ENCODE data around the gene IGF1R.

DNA sequence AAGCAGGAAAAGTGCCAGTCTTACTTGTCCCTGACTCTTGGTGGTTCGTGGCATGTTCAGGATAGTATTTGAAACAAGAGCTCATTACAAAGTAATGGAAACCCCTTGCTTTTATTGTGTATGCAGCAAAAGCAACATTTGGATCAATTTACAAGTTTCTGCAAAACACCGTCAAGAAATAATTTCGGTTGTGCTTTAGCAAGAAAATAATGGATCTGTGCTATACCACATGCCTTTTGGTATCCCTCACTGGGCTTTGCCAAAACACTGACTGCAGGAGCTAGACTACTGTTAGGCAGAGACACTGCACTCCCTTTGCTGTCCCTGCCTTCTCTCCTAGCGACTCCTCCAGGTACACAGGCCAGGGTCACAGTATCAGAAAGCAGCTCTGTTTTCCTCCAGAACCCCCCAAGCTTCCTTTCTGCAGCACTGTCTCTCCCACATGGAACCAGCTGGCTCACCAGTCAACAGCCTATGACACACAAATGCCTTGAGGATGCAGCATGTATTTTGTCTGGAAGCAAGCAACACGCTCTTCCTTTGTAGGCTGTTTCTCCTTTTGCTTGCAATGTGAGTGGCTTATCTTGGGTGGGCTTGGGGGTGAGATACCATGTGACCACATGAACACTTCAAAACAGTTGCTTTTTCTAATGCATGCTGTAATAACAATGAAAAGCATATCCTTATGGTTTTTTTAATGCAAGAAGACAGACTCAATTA, 247.8 kb downstream of the IGF1R start:
- no peak for TF ChIP-seq POLR2A (IDR thresholded peaks at IDR 0.05)
- no peak for TF ChIP-seq POLR2AphosphoS5 (IDR thresholded peaks at IDR 0.05)
- TF ChIP-seq, protein P1, sequence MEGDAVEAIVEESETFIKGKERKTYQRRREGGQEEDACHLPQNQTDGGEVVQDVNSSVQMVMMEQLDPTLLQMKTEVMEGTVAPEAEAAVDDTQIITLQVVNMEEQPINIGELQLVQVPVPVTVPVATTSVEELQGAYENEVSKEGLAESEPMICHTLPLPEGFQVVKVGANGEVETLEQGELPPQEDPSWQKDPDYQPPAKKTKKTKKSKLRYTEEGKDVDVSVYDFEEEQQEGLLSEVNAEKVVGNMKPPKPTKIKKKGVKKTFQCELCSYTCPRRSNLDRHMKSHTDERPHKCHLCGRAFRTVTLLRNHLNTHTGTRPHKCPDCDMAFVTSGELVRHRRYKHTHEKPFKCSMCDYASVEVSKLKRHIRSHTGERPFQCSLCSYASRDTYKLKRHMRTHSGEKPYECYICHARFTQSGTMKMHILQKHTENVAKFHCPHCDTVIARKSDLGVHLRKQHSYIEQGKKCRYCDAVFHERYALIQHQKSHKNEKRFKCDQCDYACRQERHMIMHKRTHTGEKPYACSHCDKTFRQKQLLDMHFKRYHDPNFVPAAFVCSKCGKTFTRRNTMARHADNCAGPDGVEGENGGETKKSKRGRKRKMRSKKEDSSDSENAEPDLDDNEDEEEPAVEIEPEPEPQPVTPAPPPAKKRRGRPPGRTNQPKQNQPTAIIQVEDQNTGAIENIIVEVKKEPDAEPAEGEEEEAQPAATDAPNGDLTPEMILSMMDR (IDR thresholded peaks at IDR 0.05) = no peak
- TF ChIP-seq EP300 (IDR thresholded peaks at IDR 0.05) = no peak
